ENCODE results near the gene GCH1.

Gene GCH1

GRCh38 chr14:54906075-54906474, 3.4 kb upstream of the GCH1 start:
- Histone ChIP-seq H2AK5ac (ENCODE audit: low read depth, low read length) (no peak overlapping the region), H3K4me1 (ENCODE audit: control insufficient read depth in 2 of 2, insufficient read depth in 1 of 2, low read depth in 1 of 2, low read length in 2 of 2) (peaks cover 3% of the 10 kb centered on the region in 2 donors), H3K36me3 (replicated peaks in 1 of 2; ENCODE audit: control insufficient read depth in 2 of 2, insufficient read depth in 2 of 2, low read length in 2 of 2) (no peaks in the 10 kb centered on the region), H4K91ac (ENCODE audit: low read depth, low read length, poor library complexity) (no peak overlapping the region), H3K79me1 (ENCODE audit: low read depth, low read length) (peaks cover 2% of the 10 kb centered on the region), H2BK15ac (ENCODE audit: low read length) (no peak overlapping the region), H3K27me3 (ENCODE audit: control insufficient read depth in 3 of 3, insufficient read depth in 3 of 3, low read depth in 1 of 3, low read length in 3 of 3) (peaks cover 3 to 32% (median 14%) of the 10 kb centered on the region in 3 experiments), H2AFZ (ENCODE audit: low read length) (no peak overlapping the region), H3K14ac (ENCODE audit: low read length) (no peak overlapping the region), H2BK5ac (ENCODE audit: low read length) (no peak overlapping the region), H3K4ac (ENCODE audit: low read length) (no peak overlapping the region), H3K18ac (ENCODE audit: low read length) (no peak overlapping the region), H3K4me3 (ENCODE audit: low read length in 2 of 2) (no peak overlapping the region), H3K9me3 (replicated peaks in 1 of 2; ENCODE audit: control insufficient read depth in 2 of 2, insufficient read depth in 1 of 2, low read depth in 1 of 2, low read length in 2 of 2) (no peaks in the 10 kb centered on the region), H3K27ac (replicated peaks; ENCODE audit: low read length) (no peak overlapping the region), H4K8ac (ENCODE audit: low read depth, low read length) (no peak overlapping the region), H3K4me2 (ENCODE audit: insufficient read depth, low read length, poor library complexity, severe bottlenecking) (no peak overlapping the region), H2BK120ac (ENCODE audit: low read depth, low read length) (no peak overlapping the region), H3K23ac (ENCODE audit: low read depth, low read length, poor library complexity) (no peak overlapping the region), H2BK12ac (ENCODE audit: low read length) (no peak overlapping the region), H3K9ac (ENCODE audit: low read depth, low read length, poor library complexity) (no peak overlapping the region)
- DNase-seq (ENCODE audit: low spot score) = no peak

- Histone ChIP-seq H3K9ac (ENCODE audit: low read depth, low read length, poor library complexity) (peak overlapping the region; percentile 81), H3K27ac (replicated peaks; ENCODE audit: low read length) (no peak overlapping the region), H2BK15ac (ENCODE audit: low read length) (peak overlapping the region; percentile 64), H3K4me1 (ENCODE audit: control insufficient read depth in 2 of 2, insufficient read depth in 1 of 2, low read depth in 1 of 2, low read length in 2 of 2) (peaks cover 0 to 3% of the 10 kb centered on the region in 2 donors), H3K36me3 (replicated peaks in 1 of 2; ENCODE audit: control insufficient read depth in 2 of 2, insufficient read depth in 2 of 2, low read length in 2 of 2) (no peaks in the 10 kb centered on the region), H3K9me3 (replicated peaks in 1 of 2; ENCODE audit: control insufficient read depth in 2 of 2, insufficient read depth in 1 of 2, low read depth in 1 of 2, low read length in 2 of 2) (no peaks in the 10 kb centered on the region), H3K4me3 (ENCODE audit: low read length in 2 of 2) (peak overlapping the region; percentile 70 to 89), H4K8ac (ENCODE audit: low read depth, low read length) (no peak overlapping the region), H3K4me2 (ENCODE audit: insufficient read depth, low read length, poor library complexity, severe bottlenecking) (peak overlapping the region; percentile 100), H3K4ac (ENCODE audit: low read length) (no peak overlapping the region), H2AFZ (ENCODE audit: low read length) (peak overlapping the region; percentile 99), H3K27me3 (ENCODE audit: control insufficient read depth in 3 of 3, insufficient read depth in 3 of 3, low read depth in 1 of 3, low read length in 3 of 3) (peaks cover 6 to 41% (median 20%) of the 10 kb centered on the region in 3 experiments), H2AK5ac (ENCODE audit: low read depth, low read length) (no peak overlapping the region), H3K79me1 (ENCODE audit: low read depth, low read length) (peaks cover 2% of the 10 kb centered on the region), H2BK120ac (ENCODE audit: low read depth, low read length) (no peak overlapping the region), H2BK5ac (ENCODE audit: low read length) (peak overlapping the region; percentile 53), H3K18ac (ENCODE audit: low read length) (peak overlapping the region; percentile 89), H2BK12ac (ENCODE audit: low read length) (no peak overlapping the region), H3K14ac (ENCODE audit: low read length) (no peak overlapping the region), H3K23ac (ENCODE audit: low read depth, low read length, poor library complexity) (peak overlapping the region; percentile 89), H4K91ac (ENCODE audit: low read depth, low read length, poor library complexity) (no peak overlapping the region)
- DNase-seq (ENCODE audit: low spot score) = peak; percentile 56
- WGBS, 2 donors (ENCODE audit: extremely low coverage in 2 of 2, insufficient read length in 2 of 2, insufficient replicate concordance in 1 of 2) = no CpG with 5 or more reads among the region's 37 CpGs
Observed at GRCh38 chr14:54902143-54902520, 494 bp downstream of the GCH1 start.

GRCh38 chr14:54901380-54902142, 1.1 kb downstream of the GCH1 start:
- H3K36me3 ChIP-seq (replicated peaks in 1 of 2; ENCODE audit: control insufficient read depth in 2 of 2, insufficient read depth in 2 of 2, low read length in 2 of 2) = no peaks in the 10 kb centered on the region
- H3K27ac ChIP-seq (replicated peaks; ENCODE audit: low read length) = no peak overlapping the region
- H2BK5ac ChIP-seq (ENCODE audit: low read length) = peak overlapping the region; percentile 53
- H3K14ac ChIP-seq (ENCODE audit: low read length) = no peak overlapping the region
- H3K4ac ChIP-seq (ENCODE audit: low read length) = no peak overlapping the region
- H3K18ac ChIP-seq (ENCODE audit: low read length) = peak overlapping the region; percentile 89
- H3K4me1 ChIP-seq (ENCODE audit: control insufficient read depth in 2 of 2, insufficient read depth in 1 of 2, low read depth in 1 of 2, low read length in 2 of 2) = peaks cover 0 to 3% of the 10 kb centered on the region in 2 donors
- WGBS, 2 donors (ENCODE audit: extremely low coverage in 2 of 2, insufficient read length in 2 of 2, insufficient replicate concordance in 1 of 2) = no CpG with 5 or more reads among the region's 42 CpGs
- H4K8ac ChIP-seq (ENCODE audit: low read depth, low read length) = no peak overlapping the region
- peaks cover 2% of the 10 kb centered on the region for H3K79me1 ChIP-seq (ENCODE audit: low read depth, low read length)
- H3K4me3 ChIP-seq (ENCODE audit: low read length in 2 of 2) = peak overlapping the region; percentile 70 to 89
- H2AK5ac ChIP-seq (ENCODE audit: low read depth, low read length) = no peak overlapping the region
- H3K9me3 ChIP-seq (replicated peaks in 1 of 2; ENCODE audit: control insufficient read depth in 2 of 2, insufficient read depth in 1 of 2, low read depth in 1 of 2, low read length in 2 of 2) = no peaks in the 10 kb centered on the region
- H2BK12ac ChIP-seq (ENCODE audit: low read length) = no peak overlapping the region
- H3K9ac ChIP-seq (ENCODE audit: low read depth, low read length, poor library complexity) = no peak overlapping the region
- peak overlapping the region; percentile 100 for H3K4me2 ChIP-seq (ENCODE audit: insufficient read depth, low read length, poor library complexity, severe bottlenecking)
- no peak overlapping the region for H4K91ac ChIP-seq (ENCODE audit: low read depth, low read length, poor library complexity)
- H2BK15ac ChIP-seq (ENCODE audit: low read length) = peak overlapping the region; percentile 64
- peak overlapping the region; percentile 89 for H3K23ac ChIP-seq (ENCODE audit: low read depth, low read length, poor library complexity)
- peaks cover 6 to 41% (median 20%) of the 10 kb centered on the region in 3 experiments for H3K27me3 ChIP-seq (ENCODE audit: control insufficient read depth in 3 of 3, insufficient read depth in 3 of 3, low read depth in 1 of 3, low read length in 3 of 3)
- no peak overlapping the region for H2BK120ac ChIP-seq (ENCODE audit: low read depth, low read length)
- DNase-seq (ENCODE audit: low spot score) = no peak
- H2AFZ ChIP-seq (ENCODE audit: low read length) = peak overlapping the region; percentile 99

GRCh38 chr14:54899573-54899972, 3.1 kb downstream of the GCH1 start:
- Histone ChIP-seq H3K9ac (ENCODE audit: low read depth, low read length, poor library complexity) (no peak overlapping the region), H2AFZ (ENCODE audit: low read length) (no peak overlapping the region), H3K4me2 (ENCODE audit: insufficient read depth, low read length, poor library complexity, severe bottlenecking) (no peak overlapping the region), H3K27ac (replicated peaks; ENCODE audit: low read length) (no peak overlapping the region), H2BK15ac (ENCODE audit: low read length) (no peak overlapping the region), H2BK12ac (ENCODE audit: low read length) (no peak overlapping the region), H3K4ac (ENCODE audit: low read length) (no peak overlapping the region), H3K4me1 (ENCODE audit: control insufficient read depth in 2 of 2, insufficient read depth in 1 of 2, low read depth in 1 of 2, low read length in 2 of 2) (peaks cover 0 to 3% of the 10 kb centered on the region in 2 donors), H3K23ac (ENCODE audit: low read depth, low read length, poor library complexity) (no peak overlapping the region), H2BK120ac (ENCODE audit: low read depth, low read length) (no peak overlapping the region), H3K9me3 (replicated peaks in 1 of 2; ENCODE audit: control insufficient read depth in 2 of 2, insufficient read depth in 1 of 2, low read depth in 1 of 2, low read length in 2 of 2) (no peaks in the 10 kb centered on the region), H3K36me3 (replicated peaks in 1 of 2; ENCODE audit: control insufficient read depth in 2 of 2, insufficient read depth in 2 of 2, low read length in 2 of 2) (no peaks in the 10 kb centered on the region), H4K91ac (ENCODE audit: low read depth, low read length, poor library complexity) (no peak overlapping the region), H3K14ac (ENCODE audit: low read length) (no peak overlapping the region), H3K4me3 (ENCODE audit: low read length in 2 of 2) (no peak overlapping the region), H2AK5ac (ENCODE audit: low read depth, low read length) (no peak overlapping the region), H3K18ac (ENCODE audit: low read length) (no peak overlapping the region), H4K8ac (ENCODE audit: low read depth, low read length) (no peak overlapping the region), H3K27me3 (ENCODE audit: control insufficient read depth in 3 of 3, insufficient read depth in 3 of 3, low read depth in 1 of 3, low read length in 3 of 3) (peaks cover 6 to 24% (median 20%) of the 10 kb centered on the region in 3 experiments), H3K79me1 (ENCODE audit: low read depth, low read length) (peaks cover 2% of the 10 kb centered on the region), H2BK5ac (ENCODE audit: low read length) (no peak overlapping the region)
- no CpG with 5 or more reads among the region's 5 CpGs for WGBS, 2 donors (ENCODE audit: extremely low coverage in 2 of 2, insufficient read length in 2 of 2, insufficient replicate concordance in 1 of 2)
- DNase-seq (ENCODE audit: low spot score) = no peak
